ENCODE measurements around the gene GZMB.

GZMB gene

DNA sequence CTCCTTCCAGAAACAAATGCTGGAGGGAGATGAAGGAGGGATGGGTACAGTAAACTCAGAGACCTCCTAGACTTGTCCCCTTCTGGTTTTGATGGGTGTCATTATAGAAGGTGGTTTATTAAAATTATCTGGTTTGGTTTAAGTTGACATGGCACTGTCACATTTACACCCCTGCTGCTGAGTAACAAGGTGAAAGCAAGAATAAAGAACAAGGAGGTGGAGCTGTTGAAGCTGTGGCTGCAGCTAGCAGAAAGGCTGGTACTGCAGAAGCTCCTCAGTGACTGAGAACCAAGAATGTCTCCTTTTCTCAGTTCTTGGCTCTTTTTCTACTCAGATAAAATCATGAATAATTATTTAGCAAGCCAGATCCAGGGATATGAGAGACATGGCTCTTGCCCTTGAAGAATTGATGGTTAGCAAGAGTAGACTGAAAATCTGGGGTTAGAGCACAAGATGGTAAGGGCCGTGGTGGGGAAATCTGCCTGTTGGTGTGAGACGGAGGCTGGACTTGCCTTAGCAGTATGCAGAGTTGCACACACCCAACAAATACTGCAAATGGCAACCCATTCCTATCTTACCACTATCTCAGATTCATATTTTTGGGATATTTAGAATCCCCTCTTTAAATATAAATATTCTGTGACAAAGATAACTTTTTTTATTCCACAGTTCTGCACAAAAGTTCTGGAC is 24.2 kb downstream of the GZMB start, which contains the start of gene GZMH:
TSS of gene GZMH (minus strand) at position 31 of the 690 bp plus-strand sequence. CDS start 72 bp downstream, outside the sequence.
- peaks cover 8% of the 10 kb centered on the region for H3K27me3 Mint-ChIP-seq (ENCODE audit: low read depth)
- TF ChIP-seq CTCF (IDR thresholded peaks at IDR 0.05; ENCODE audit: unreplicated experiment in 3 of 3), result no peak

DNA sequence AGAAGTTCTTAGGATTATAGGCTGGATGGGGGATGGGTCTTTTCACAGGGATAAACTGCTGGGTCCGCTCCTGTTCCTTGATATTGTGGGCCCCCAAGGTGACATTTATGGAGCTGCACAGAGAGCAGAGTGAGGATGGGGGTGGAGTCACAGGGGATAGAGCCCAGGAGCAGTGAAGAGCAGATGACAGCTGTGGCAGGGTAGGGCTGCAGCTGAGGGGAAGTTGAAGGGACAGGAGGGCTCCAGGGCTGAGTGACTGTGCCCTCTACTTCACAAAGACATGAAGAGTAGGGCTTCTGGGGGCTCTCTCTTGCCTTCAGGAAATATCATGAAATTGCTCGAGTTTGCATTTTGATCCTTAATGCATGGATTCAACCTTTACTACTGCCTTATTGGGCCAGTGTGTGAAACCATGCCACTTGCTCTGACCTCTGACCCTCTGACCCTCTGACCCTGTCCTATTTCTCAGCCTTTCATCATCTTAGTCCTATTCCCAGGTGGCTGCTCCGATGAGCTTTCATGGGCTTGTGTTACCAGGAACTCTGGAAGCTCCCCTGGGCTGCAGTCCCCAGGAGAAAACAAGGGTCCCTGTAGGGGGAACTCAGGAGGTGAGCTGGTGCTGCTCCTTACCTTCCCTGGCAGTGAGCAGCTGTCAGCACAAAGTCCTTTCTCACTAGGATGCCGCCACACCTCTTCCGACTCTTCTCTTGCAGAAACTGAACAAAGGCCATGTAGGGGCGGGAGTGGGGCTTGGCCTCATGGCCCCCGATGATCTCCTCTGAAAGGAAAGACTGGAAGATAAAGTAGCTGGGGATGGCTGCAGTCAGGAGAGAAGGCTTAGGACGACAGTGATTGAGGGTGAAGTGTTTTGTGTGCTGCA is 26.1 kb downstream of the GZMB start:
- Mint-ChIP-seq H3K9me3 (no peaks in the 10 kb centered on the region), H3K4me3 (no peak overlapping the region), H3K4me1 (no peaks in the 10 kb centered on the region), H3K36me3 (ENCODE audit: low read depth) (no peaks in the 10 kb centered on the region), H3K27me3 (ENCODE audit: low read depth) (peaks cover 7% of the 10 kb centered on the region), H3K27ac (no peak overlapping the region)
- TF ChIP-seq CTCF (IDR thresholded peaks at IDR 0.05; ENCODE audit: unreplicated experiment in 3 of 3), result no peak

More for the DNA sequence above, 24.2 kb downstream of the GZMB start, which contains the start of gene GZMH:
- Mint-ChIP-seq H3K9me3 (no peaks in the 10 kb centered on the region), H3K4me1 (no peaks in the 10 kb centered on the region), H3K27ac (no peak within 1 kb of the TSS), H3K36me3 (ENCODE audit: low read depth) (no peaks in the 10 kb centered on the region), H3K4me3 (no peak within 1 kb of the TSS)

GRCh38 chr14:24607081-24607480 is 26.9 kb downstream of the GZMB start:
- Mint-ChIP-seq H3K27me3 (ENCODE audit: low read depth) (no peaks in the 10 kb centered on the region), H3K36me3 (ENCODE audit: low read depth) (no peaks in the 10 kb centered on the region), H3K4me3 (no peak overlapping the region), H3K27ac (no peak overlapping the region), H3K4me1 (no peaks in the 10 kb centered on the region), H3K9me3 (no peaks in the 10 kb centered on the region)
- TF ChIP-seq CTCF (IDR thresholded peaks at IDR 0.05; ENCODE audit: unreplicated experiment in 3 of 3), result no peak

GRCh38 chr14:24606297-24606696 is 27.7 kb downstream of the GZMB start:
- Mint-ChIP-seq H3K4me1 (no peaks in the 10 kb centered on the region), H3K4me3 (no peak overlapping the region), H3K27ac (no peak overlapping the region), H3K27me3 (ENCODE audit: low read depth) (no peaks in the 10 kb centered on the region), H3K36me3 (ENCODE audit: low read depth) (no peaks in the 10 kb centered on the region), H3K9me3 (no peaks in the 10 kb centered on the region)
- TF ChIP-seq CTCF (IDR thresholded peaks at IDR 0.05; ENCODE audit: unreplicated experiment in 3 of 3), result no peak

DNA sequence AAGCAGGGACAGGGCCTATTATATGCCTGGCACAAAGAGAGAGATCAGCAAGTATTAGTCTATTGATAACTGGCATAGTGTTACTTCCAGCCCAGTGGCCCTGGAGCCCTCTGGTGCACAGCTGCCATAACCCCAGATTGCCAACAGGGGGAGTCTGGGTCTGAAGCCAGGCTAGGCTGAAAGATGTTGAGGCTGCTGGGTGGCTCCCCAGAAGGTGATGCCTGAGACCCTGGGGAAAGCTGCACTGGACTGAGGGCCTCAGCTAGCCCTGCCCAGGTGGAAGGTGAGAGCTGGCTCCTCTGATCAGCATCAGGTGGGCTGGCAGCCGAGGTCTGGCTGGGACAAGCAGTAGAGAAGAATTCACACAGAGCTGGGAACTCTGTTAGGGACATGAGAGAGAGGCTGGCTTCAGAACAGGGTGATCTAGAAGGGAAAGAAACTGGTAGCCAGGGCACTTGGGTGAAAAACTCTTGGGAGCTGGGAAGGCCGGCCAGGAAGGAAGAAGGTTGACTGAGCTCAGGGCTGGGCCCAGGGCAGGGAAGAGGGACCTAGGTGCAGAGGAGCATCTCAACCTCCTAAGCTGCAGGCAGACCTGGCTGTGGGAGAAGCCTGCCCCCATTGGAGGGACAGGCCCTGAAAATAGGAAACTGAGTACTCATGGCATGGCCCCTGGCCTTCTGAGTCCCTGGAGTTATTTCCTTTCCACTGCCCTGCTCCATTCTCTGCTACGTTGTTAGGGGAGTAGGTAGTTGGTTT is 28.4 kb downstream of the GZMB start:
- TF ChIP-seq CTCF (IDR thresholded peaks at IDR 0.05; ENCODE audit: unreplicated experiment in 3 of 3), result peak; percentile 33 to 53 (median 46)
- Mint-ChIP-seq H3K27me3 (ENCODE audit: low read depth) (no peaks in the 10 kb centered on the region), H3K36me3 (ENCODE audit: low read depth) (no peaks in the 10 kb centered on the region), H3K4me3 (no peak overlapping the region), H3K9me3 (no peaks in the 10 kb centered on the region), H3K4me1 (no peaks in the 10 kb centered on the region), H3K27ac (no peak overlapping the region)

Data from nephron (organoid).